Brain pericyte (primary cell): ENCODE data around the gene RRM2.

Source experiments
- DNase-seq: peaks from one replicate; pipeline ENCODE4 v3.0.0-alpha.2; 2012; ENCODE audit warnings: low read depth, low spot score

The RRM2 gene

DNA sequence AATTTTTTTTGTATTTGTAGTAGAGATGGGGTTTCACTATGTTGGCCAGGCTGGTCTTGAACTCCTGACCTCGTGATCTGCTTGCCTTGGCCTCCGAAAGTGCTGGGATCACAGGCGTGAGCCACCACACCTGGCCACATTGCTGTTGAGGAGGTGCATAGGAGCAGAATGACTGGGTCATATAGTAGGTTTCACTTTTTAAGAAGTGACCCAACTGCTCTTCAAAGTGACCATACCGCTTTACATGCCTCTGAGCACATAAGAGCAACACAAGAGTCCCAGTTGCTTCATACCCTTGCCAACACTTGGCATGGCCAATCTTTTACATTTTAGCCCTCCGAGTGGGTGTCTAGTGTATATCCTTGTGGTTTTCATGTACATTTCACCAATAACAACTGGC, 28.9 kb downstream of the RRM2 start:
- no peak for DNase-seq

DNA sequence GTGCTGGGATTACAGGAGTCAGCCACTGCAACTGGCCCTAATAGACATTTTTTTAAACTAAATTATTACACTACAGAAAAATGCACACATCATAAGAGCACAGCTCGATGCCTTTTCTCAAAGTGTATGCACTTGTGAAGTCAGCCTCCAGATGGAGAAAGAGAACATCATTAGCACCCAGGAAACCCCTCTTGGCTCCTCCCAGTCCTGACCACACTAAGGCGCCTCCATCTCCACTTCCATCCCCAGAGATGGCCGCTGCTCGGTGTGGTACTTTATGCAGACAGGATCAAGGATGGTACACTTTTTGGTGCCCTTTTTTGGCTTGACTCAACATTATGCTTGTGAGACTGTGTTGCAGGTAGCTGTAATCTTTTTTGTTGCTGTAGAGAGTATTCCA, 34.8 kb downstream of the RRM2 start:
- no peak for DNase-seq

DNA sequence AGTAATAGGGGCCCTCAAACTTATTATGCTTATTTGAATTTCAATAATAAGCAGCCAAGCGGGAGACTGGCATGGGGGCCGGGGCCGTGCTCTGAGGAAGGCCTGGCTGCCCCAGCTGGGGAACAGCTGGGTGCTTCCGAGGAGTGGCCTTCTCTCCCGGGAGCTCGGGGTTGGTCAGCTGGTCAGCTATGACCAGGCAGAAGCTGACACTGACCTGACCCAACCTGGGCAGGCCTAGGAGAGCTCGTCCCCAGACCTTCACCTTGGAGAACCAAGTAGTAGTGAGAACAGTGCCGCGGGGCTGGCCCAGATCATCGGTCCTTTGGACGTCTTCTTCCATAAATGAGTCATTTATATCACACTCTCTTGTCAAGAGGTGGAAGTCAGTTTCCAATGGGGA, 36.1 kb downstream of the RRM2 start:
- no peak for DNase-seq

DNA sequence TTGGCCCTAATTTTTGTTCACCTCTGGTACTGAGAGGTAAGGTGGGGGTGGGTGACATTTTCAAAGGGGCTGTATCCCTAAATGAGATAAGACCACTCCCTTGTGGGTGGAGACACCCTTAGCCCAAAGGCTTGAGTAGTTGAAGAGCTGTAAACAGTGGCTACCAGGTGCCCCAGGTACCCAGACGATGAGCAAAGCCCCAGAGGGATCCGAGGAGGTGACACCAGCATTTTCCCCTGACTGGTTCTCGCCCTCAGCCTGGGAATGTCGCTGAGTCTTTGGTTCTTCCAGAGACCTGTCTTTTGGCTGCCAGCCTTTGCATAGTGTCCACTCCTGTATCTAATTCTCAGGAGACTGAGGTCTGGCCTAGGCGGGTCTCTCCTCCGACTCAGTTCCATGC, 36.5 kb downstream of the RRM2 start:
- no peak for DNase-seq

DNA sequence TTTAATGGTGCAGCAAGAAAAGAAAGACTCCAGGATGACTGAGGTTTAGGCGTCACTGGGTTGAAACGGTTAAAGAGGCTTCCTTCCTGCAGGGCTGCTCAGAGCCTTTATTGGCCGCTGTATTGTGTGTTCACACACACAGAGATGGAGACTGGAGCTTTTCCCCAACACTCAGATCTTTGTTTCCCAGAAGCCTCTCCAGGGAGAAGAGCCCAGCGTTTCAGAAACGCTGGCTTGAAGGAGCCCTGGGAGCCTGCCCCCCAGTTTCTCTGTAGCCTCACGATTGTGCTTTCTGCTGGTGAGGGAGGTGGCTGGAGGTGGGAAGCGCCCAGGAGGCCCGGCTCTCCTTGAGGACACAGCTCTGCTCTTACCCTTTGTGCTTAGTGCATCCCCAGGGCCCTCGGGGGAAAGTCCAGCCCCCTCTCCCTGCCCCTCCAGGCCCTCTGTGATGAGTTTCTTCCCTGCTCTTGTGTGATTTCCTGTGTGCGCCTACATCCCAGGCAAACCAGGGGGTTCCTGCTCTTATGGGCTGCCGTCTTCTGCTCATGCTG, 37.1 kb downstream of the RRM2 start:
- no peak for DNase-seq

DNA sequence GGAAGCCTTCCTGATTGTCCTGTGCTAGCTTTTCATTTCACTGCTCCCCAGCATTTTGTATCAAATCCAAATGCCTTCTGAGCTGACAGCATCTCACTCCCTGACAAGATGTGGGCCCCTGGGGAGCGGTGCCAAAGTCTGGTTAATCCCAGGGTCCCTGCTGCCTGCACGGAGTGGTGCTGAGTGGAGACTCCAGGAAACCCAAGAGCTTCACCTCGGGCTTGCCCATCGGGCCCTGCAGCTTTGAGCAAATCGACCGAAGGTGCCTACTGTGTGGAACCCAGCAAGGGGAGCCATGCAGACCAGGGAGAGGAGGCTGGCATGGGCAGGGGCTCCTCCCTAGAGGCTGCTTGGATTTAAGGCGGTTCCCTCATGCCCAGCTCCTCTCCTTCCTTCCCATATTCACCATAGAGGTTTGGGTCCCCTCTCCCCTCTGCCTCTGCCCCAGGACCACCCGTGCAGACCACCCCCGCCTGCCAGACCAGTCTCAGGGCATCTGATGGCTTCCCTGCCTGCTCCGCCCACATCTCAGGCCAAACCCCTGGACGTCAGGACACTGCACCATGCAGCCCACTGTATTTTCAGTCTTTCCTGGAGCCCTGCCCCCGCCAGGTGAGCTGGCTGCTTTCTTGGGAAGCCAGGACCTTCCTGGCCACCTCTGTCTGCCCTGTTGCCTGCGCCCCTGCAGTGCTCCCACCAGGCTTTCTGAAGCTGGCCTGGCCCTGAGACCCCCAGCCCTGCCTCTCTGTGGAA, 37.8 kb downstream of the RRM2 start:
- no peak for DNase-seq

DNA sequence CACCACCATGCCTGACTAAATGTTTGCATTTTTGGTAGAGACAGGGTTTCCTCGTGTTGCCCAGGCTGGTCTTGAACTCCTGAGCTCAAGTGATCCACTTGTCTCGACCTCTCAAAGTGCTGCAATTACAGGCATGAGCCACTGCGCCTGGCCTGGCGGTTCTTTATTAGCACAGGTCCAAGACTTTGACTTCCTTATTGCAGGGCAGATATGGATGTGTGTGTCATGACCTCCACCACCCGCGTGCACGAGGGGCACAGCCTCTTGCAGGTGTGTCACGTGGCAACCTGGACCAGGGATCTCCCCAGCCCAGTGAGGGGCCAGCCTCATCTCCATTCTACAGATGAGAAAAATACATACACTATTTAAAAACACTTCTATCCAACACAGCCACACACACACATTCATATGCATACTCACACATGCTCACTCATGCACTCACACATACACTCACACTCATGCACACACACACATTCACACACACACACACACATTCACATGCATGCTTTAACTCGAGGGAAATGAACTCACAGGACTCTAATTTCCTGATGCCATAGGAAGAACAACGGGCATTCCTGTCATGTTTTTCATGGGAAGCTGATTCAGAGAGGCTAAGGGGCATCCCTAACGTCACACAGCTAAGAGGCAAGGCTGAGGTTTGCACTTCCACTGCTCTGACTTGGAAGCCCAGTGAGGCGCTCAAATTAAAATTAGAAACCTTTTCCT, 38.8 kb downstream of the RRM2 start:
- no peak for DNase-seq

DNA sequence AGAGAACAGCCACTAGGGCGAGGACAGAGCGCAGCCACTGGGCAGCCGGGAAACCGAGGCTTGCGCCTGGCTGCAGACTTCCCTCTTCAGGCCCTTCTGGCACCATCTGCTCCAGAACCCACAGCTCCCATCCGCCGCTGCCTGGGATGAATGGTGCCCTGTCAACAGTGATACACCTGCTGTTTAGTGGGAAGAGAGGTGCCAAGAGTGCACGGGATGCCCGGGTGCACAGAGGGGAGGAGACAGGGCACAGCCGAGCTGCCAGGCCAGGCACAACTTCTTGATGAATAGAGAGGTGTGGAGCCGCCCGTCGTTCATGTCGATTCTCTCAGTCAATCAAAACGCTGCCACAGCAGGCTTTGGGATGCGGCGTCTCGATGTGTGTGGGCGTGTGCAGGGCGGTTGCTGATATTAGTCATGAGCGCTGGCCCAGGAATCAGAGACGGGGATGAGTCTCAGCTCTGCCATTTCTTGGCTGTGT, 39.5 kb downstream of the RRM2 start:
- no peak for DNase-seq

DNA sequence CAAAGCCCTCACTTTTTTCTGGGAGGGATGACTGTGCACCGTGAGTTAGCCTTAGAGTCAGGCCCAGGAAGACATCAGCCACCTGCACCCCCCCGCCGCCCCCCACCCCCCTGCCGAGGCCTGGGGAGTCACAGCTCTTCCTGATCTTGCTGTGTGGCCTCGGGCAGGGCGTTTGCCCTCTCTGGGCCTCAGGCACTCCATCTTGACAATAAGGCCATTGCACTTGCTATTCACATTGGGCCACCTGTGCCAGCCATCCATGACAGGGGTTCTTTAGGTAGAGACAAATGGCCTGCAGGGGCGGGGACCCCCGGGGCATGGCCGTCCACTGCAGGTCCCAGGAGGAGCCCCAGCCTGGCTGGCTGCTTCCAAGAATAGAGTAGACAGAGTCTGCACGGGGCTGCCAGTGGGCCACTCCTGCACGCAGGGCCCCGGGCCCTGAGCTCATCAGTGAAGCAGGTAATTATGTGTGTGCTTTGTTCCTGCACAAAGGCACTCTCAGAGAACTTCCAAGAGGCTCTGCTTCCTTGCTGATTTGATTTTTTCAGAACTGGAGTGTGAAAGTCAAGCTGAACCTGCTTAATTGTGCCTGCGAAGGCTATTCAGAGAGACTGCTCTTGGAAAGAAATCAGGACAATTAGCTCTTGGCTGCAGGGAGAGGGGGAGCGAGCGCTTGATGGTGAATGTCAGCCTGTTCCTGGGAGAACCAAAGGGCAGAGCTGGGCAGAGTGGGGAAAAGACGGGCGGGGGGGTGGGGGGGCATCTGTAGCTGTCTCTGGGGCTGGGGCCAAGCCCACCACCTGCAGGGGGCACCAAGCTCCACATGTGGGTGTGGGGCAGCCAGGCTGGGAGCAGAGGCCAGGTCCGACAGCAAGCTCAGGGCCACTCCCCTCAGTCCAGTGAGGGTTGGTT, 40.3 kb downstream of the RRM2 start:
- DNase-seq: no peak

DNA sequence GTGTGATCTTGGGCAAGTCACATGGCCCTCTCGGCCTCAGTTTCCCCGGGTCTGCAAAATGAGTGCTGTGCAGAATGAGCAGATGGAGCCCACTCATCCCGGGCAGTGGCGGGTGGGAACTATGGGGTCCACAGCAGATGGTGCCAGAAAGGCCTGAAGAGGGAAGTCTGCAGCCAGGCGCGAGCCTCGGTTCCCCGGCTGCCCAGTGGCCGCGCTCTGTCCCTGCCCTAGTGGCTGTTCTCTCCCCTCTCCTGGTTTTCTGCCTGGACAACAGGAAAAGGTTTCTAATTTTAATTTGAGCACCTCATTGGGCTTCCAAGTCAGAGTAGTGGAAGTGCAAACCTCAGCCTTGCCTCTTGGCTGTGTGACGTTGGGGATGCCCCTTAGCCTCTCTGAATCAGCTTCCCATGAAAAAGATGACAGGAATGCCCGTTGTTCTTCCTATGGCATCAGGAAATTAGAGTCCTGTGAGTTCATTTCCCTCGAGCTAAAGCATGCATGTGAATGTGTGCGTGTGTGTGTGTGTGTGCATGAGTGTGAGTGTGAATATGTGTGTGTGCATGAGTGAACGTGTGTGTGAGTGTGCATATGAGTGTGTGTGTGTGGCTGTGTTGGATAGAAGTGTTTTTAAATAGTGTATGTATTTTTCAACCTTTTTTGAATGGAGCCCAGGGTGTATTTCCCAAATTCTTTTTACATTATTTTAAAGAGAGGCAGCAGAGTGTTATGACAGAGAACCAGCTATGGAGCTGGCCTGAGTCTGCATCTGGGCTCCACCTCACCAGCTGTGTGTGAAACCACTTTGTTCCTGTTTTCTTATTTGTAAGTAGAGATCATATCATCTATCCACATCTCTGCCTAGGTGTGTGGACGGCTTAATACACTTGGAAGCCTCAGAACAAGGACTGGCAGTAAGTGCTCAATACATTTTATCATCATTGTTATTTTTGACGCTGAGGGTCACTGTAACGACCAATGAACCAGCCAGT, 41.3 kb downstream of the RRM2 start:
- no peak for DNase-seq

DNA sequence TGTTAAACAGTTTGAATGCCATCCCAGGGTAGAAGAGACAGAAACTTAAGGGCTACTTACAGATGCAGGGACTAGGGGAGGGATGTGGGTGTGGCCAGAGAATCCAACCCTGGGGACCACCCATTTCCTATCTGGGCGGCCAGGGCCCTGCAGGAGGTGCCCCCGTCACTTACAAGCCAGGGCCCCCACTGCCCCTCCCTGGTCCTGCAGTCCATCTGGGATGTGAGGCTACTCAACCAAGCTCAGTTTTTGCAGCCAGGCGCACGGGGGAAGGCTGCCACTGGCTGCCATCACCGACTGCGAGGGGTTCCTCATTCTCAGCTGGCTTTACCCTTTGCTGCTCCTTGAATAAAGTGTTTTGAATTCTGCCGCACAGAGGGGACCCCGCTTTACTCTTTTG, 42.1 kb downstream of the RRM2 start:
- no peak for DNase-seq

DNA sequence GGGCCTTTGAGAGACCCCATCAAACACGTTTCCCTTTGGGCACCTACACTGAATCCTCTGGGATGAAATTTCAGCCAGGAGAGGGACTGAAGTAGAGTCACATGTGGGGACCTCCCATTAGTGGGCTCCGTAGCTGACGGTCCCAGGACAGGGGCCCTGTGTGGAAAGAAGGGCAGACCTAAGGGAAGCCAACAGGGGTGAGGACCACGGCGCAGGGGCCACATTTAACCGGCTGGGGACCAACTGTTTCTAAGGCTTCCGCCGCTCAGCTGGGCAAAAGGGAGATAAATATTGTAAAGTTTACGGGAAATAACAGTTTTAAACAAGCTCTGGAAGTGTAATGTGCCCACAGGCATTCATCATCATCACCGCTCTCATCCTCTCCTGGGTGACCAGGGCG, 42.7 kb downstream of the RRM2 start:
- no peak for DNase-seq

DNA sequence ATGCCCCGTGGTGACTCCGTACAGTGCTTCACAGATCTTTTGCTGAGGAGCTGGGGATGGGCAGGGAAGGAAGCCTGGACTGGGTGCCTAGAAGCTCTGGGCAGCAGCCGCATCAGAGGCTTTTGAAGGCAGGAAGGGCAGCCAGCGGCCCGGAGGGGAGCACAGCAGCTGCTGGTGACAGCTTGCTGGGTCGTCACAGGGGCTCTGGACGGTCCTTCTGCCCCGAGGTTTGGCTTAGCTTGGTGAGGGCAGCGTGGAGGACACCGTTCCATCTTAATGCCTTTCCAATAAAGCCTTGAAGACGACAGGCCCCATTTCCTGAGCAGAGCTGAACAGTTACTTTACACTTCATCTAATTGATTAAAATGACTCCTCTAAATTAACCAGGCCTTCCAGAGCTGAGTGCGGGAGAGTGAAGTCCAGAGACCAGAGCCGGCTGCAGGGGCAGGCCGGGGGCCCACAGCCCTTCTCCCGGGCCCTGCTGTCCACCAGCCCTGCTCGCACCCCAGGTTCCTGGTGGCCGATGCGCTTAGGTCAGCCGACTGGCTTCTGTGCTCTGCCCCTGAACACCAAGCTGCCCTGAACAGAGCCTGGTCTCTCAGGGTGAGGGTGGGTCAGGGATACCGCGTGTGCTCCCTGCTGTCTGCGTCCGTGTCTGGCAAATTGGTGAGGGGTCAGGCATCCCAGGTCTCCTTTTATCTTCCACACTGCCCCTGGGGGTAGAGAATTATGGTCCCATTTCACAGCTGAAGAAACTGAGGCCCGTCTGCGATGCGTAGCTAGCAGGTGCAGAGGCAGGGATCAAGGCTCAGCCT, 43.5 kb downstream of the RRM2 start:
- no peak for DNase-seq

DNA sequence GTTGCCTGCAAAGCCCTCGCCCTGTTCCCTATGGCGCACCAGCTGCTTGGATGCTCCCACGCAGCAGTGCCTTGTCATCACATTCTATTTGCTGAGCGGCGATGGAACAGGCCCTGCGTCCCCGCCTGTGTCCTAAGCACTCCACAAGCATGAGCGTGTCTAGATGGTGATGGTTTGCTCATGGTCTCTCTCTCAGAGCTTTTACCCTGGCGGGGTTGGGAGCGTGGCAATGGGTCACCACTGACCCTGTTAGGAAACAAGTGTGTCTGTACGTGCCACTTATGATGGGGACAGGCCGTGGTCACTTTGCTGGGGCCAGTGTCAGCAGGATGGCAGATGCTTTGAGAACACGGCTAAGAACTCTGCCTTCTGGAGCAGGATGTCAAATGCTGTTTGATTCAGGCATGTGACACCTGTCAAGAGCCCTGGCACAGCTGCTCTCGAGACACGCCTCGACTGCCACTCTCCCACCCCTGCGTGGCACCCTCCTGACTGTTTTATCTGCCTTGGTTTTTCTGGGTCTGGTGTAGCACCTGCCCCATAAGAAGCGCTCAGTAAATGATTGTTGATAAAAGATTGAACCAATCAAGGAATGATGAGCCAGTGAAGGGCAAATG, 44.2 kb downstream of the RRM2 start:
- DNase-seq: no peak

DNA sequence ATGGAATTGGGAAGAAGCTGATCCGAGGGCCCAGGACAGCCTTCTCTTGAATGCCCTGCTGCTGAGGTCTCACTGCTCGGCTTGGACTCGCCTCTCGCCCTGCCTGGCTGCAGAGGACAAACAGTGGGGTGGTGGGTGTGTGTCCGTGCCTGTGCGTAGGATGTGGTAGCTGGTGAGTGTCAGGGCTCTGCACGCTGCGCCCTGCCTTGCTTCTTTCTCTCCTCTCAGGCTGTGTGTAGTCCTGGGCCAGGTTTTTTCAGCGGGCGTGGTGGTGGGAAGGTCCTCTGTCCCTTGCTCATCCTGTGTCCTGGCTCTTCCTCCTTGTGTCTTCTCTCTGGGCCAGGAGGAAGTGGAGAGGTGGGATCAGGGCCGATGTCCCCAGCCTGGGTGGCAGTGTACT, 44.8 kb downstream of the RRM2 start:
- DNase-seq: no peak

DNA sequence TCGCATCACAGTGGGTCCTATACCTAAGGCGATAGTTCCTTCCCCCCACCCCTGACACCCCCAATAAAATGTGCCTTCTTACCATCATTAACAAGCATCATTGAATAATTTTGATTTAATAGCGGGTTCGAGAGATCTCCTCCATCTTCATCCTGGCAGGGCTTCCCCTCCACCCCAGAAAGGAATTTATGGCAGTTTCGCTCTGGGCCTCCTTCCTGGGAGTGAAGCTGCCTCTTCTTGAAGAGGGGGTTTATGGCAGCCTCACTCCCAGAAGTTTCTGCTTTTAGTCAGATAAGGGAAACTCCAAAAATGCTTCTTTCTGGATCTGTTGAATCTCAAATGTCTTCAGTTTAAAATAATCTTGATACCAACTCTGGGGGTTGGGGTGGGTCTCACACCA, 45.7 kb downstream of the RRM2 start:
- DNase-seq: no peak

DNA sequence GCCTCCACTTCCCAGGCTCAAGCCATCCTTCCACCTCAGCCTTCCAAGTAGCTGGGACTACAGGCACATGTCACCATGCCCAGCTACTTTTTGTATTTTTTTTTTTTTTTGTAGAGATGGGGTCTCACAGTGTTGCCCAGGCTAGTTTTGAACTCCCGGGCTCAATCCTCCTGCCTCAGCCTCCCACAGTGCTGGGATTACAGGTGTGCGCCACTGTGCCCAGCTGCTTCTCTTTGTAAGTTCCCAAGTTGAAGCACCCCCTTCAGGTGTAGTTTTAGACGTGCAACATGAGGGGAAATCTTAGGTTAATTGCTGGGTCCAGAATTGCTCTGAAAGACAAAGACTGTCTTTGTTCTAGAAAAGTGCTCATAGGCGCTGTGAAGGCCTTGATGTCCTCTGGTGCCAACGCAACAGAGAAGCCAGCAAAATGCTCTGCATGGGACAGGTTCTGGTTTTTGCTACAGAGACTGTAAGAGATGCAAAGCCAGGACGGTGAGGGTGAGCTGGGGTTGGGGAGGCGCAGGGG, 46.6 kb downstream of the RRM2 start:
- no peak for DNase-seq

DNA sequence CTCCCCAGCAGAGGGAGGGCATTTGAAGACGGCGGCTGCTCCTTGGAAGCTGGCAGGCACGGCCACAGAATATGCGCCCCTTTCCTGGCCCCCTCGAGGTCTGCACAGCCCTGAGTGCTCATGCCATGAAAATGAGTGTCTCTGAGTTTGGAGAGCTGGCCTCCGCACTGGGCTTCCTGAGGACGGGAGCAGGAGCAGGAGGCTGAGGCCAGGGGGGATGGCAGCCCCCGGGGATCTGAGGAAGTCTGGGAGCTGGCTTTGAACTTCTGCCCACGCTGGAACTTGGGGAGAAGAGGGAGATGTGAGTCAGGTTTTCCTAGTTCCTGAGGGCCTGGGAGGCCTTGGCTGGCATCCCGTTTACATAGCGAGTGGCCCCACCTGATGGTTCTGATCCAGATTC, 47.0 kb downstream of the RRM2 start:
- DNase-seq: no peak

DNA sequence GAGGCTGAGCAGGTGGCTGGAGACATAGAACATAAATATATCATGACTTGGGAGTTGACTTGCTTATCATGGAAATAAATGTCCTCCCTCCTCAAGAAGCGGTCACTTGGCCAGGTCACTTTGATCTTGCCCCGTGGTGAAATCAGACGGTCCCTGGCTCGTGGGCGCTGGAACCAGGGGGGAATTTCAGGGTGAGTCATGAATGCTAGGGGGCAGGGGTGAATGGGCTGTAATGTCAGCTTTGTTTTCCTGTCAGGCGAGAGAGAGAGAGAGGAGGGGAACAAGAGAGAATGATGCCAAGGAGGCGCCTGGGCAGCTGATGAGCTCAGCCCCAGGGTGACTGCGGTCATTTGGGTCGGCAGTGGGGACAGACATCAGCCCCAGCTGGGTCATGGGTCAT, 47.7 kb downstream of the RRM2 start:
- no peak for DNase-seq
